ENCODE results near the gene CMSS1. TPM values are rescaled to one million over a fixed set of nuclear protein-coding genes. Genes with fewer than 3 reads are reported as not detected.

The CMSS1 gene
- total and polyA plus RNA-seq, 2 of the 13 experiments (the other 11 are each of a cell fraction or from before 2014, with no cell fraction given), result 6.4 to 48.7 TPM

GRCh38 chr3:100089812-100090668 is 272.4 kb downstream of the CMSS1 start (continued):
- TF ChIP-seq POGK (CRISPR knock-in tag; conservative IDR thresholded peaks at IDR 0.05) (no peak), IRF1 (CRISPR knock-in tag; IDR thresholded peaks at IDR 0.05; ENCODE audit: low read depth) (no peak), CBFB (CRISPR knock-in tag; IDR thresholded peaks at IDR 0.05) (no peak), THYN1 (CRISPR knock-in tag; IDR thresholded peaks at IDR 0.05; ENCODE audit: borderline replicate concordance, low read depth) (no peak), SP5 (CRISPR knock-in tag; IDR thresholded peaks at IDR 0.05; ENCODE audit: borderline replicate concordance, low read depth) (0 out of 2 replicates have a peak, but pooled peaks have one; percentile 16), TEAD3 (CRISPR knock-in tag; optimal IDR thresholded peaks at IDR 0.05; ENCODE audit: borderline replicate concordance) (peak; percentile 51), GATAD2A (CRISPR knock-in tag; IDR thresholded peaks at IDR 0.05) (peak; percentile 63), ZSCAN5A (CRISPR knock-in tag; IDR thresholded peaks at IDR 0.05; ENCODE audit: borderline replicate concordance) (0 out of 2 replicates have a peak, but pooled peaks have one; percentile 36), RAD21 (CRISPR knock-in tag; IDR thresholded peaks at IDR 0.05) (peak; percentile 61), ZNF546 (CRISPR knock-in tag; conservative IDR thresholded peaks at IDR 0.05) (no peak), NR2F1 (CRISPR knock-in tag; IDR thresholded peaks at IDR 0.05) (no peak), MED1 (CRISPR knock-in tag; IDR thresholded peaks at IDR 0.05) (peak; percentile 45; the same call in 1 of the 2 replicates), ATRX (CRISPR knock-in tag; IDR thresholded peaks at IDR 0.05; ENCODE audit: borderline replicate concordance) (no peak), KAT8 (CRISPR knock-in tag; IDR thresholded peaks at IDR 0.05) (0 out of 2 replicates have a peak, but pooled peaks have one; percentile 17), CEBPG (CRISPR knock-in tag; IDR thresholded peaks at IDR 0.05) (peak; percentile 59), NKX3-1 (CRISPR knock-in tag; IDR thresholded peaks at IDR 0.05) (no peak), GZF1 (CRISPR knock-in tag; IDR thresholded peaks at IDR 0.05) (no peak), ZNF644 (CRISPR knock-in tag; IDR thresholded peaks at IDR 0.05; ENCODE audit: low read depth) (0 out of 2 replicates have a peak, but pooled peaks have one; percentile 25), ATF6 (CRISPR knock-in tag; conservative IDR thresholded peaks at IDR 0.05) (no peak), ZFP82 (CRISPR knock-in tag; IDR thresholded peaks at IDR 0.05; ENCODE audit: borderline replicate concordance) (no peak), XRCC5 (optimal IDR thresholded peaks at IDR 0.05; ENCODE audit: low read length) (peak; percentile 60), RXRB (CRISPR knock-in tag; IDR thresholded peaks at IDR 0.05; ENCODE audit: borderline replicate concordance) (no peak)

All from HepG2 (cell line).